H9 (cell line): Measurements from ENCODE around the gene ALDH1A2. TPM values are rescaled to one million over a fixed set of nuclear protein-coding genes. Genes with fewer than 3 reads are reported as not detected.

Experiments used
- DNase-seq: peaks from one replicate; pipeline ENCODE4 v3.0.0-alpha.2; 2017
- H2AFZ ChIP-seq: one replicate; pipeline ENCODE4 v1.6.1; 2013; ENCODE audit warnings: mild to moderate bottlenecking, low read length, control low read depth, moderate library complexity
- H2AK5ac ChIP-seq: 2 replicates; pipeline ENCODE4 v1.6.1; 2013; ENCODE audit warnings: low read length, control low read depth, mixed read lengths; ENCODE audit not compliant: insufficient read length
- H2BK120ac ChIP-seq: one replicate; pipeline ENCODE4 v1.6.1; 2013; ENCODE audit warnings: low read depth, mild to moderate bottlenecking, low read length, control low read depth, inconsistent platforms; ENCODE audit not compliant: poor library complexity, severe bottlenecking
- H2BK12ac ChIP-seq: 2 replicates; pipeline ENCODE4 v1.6.1; 2013; ENCODE audit warnings: low read length, control low read depth, mixed read lengths, low read depth; ENCODE audit not compliant: insufficient read length
- H2BK15ac ChIP-seq: 2 replicates; pipeline ENCODE4 v1.6.1; 2013; ENCODE audit warnings: low read depth, low read length, control low read depth
- H2BK20ac ChIP-seq: one replicate; pipeline ENCODE4 v1.6.1; 2013; ENCODE audit warnings: low read depth, mild to moderate bottlenecking, low read length, control low read depth, inconsistent platforms; ENCODE audit not compliant: poor library complexity, severe bottlenecking
- H2BK5ac ChIP-seq: 2 replicates; pipeline ENCODE4 v1.6.1; 2013; ENCODE audit warnings: low read length, control low read depth, mixed read lengths; ENCODE audit not compliant: insufficient read length
- H3K14ac ChIP-seq: 2 replicates; pipeline ENCODE4 v1.6.1; 2013; ENCODE audit warnings: low read length, control low read depth; ENCODE audit not compliant: insufficient read depth
- H3K18ac ChIP-seq: 2 replicates; pipeline ENCODE4 v1.6.1; 2013; ENCODE audit warnings: low read depth, mild to moderate bottlenecking, mixed read lengths, low read length, control low read depth; ENCODE audit not compliant: insufficient read length
- H3K23ac ChIP-seq: 2 replicates; pipeline ENCODE4 v1.6.1; 2013; ENCODE audit warnings: low read length, control low read depth, mixed read lengths, low read depth; ENCODE audit not compliant: insufficient read length
- H3K23me2 ChIP-seq: 2 replicates; pipeline ENCODE4 v1.6.1; 2013; ENCODE audit warnings: low read depth, mild to moderate bottlenecking, mixed read lengths, low read length, control low read depth; ENCODE audit not compliant: insufficient read length, poor library complexity, severe bottlenecking
- H3K27ac ChIP-seq: 2 replicates; pipeline ENCODE4 v1.5.1; 2013; ENCODE audit warnings: low read length, control low read depth, mixed read lengths, low read depth; ENCODE audit not compliant: insufficient read length
- H3K27me3 ChIP-seq: 2 replicates; pipeline ENCODE4 v1.6.1; 2013; ENCODE audit warnings: low read length, control low read depth, inconsistent platforms; ENCODE audit not compliant: insufficient read depth
- H3K4ac ChIP-seq: 2 replicates; pipeline ENCODE4 v1.6.1; 2013; ENCODE audit warnings: low read depth, mild to moderate bottlenecking, control low read depth, inconsistent platforms, low read length, moderate library complexity
- H3K4me1 ChIP-seq: 2 replicates; pipeline ENCODE4 v1.6.1; 2013; ENCODE audit warnings: low read length, control low read depth, inconsistent platforms; ENCODE audit not compliant: insufficient read depth
- H3K4me2 ChIP-seq: 2 replicates; pipeline ENCODE4 v1.6.1; 2013; ENCODE audit warnings: low read length, control low read depth, mixed read lengths; ENCODE audit not compliant: insufficient read length, insufficient read depth
- H3K56ac ChIP-seq: 2 replicates; pipeline ENCODE4 v1.6.1; 2013; ENCODE audit warnings: low read depth, mild to moderate bottlenecking, mixed read lengths, low read length, control low read depth; ENCODE audit not compliant: insufficient read length
- H3K79me1 ChIP-seq: 2 replicates; pipeline ENCODE4 v1.6.1; 2013; ENCODE audit warnings: low read depth, mild to moderate bottlenecking, moderate library complexity, low read length, control low read depth, inconsistent platforms; ENCODE audit not compliant: insufficient read depth, poor library complexity, severe bottlenecking
- H3K79me2 ChIP-seq: 2 replicates; pipeline ENCODE4 v1.6.1; 2013; ENCODE audit warnings: low read length, control low read depth, inconsistent platforms; ENCODE audit not compliant: insufficient read depth
- H3K9ac ChIP-seq: 2 replicates; pipeline ENCODE4 v1.6.1; 2013; ENCODE audit warnings: low read length, control low read depth, mixed read lengths; ENCODE audit not compliant: insufficient read length; ENCODE audit errors: extremely low read depth
- H3K9me3 ChIP-seq: one replicate; pipeline ENCODE4 v1.6.1; 2013; ENCODE audit warnings: low read depth, low read length, inconsistent platforms; ENCODE audit not compliant: control insufficient read depth
- H3T11ph ChIP-seq: one replicate; pipeline ENCODE4 v1.6.1; 2013; ENCODE audit warnings: mild to moderate bottlenecking, low read length, control low read depth, inconsistent platforms
- H4K20me1 ChIP-seq: one replicate; pipeline ENCODE4 v1.6.1; 2013; ENCODE audit not compliant: control insufficient read depth, insufficient read length, insufficient read depth
- H4K5ac ChIP-seq: 2 replicates; pipeline ENCODE4 v1.6.1; 2013; ENCODE audit warnings: low read depth, mild to moderate bottlenecking, mixed read lengths, low read length, control low read depth; ENCODE audit not compliant: insufficient read length
- H4K8ac ChIP-seq: replicated peaks from 2 replicates; pipeline ENCODE4 v1.6.1; 2013; ENCODE audit warnings: low read length, control low read depth, mixed read lengths, low read depth; ENCODE audit not compliant: insufficient read length
- H4K91ac ChIP-seq: 2 replicates; pipeline ENCODE4 v1.6.1; 2013; ENCODE audit warnings: low read depth, mild to moderate bottlenecking, moderate library complexity, mixed read lengths, low read length, control low read depth; ENCODE audit not compliant: insufficient read length
- H3K27ac Mint-ChIP-seq, 3 experiments: 2 replicates in 2 of 3; 3 replicates in 1 of 3; pipeline ENCODE4 v1.8.0; 2020 to 2021; ENCODE audit warnings: mixed read lengths in 3 of 3, mild to moderate bottlenecking in 1 of 3, moderate library complexity in 1 of 3
- H3K27me3 Mint-ChIP-seq: 2 replicates; pipeline ENCODE4 v1.8.0; 2021; ENCODE audit warnings: low read depth, mild to moderate bottlenecking, moderate library complexity, mixed read lengths
- H3K36me3 Mint-ChIP-seq, 3 experiments: 2 replicates in 2 of 3; 3 replicates in 1 of 3; pipeline ENCODE4 v1.8.0; 2020 to 2021; ENCODE audit warnings: low read depth in 3 of 3, mixed read lengths in 3 of 3; ENCODE audit not compliant: insufficient read depth in 1 of 3
- H3K4me1 Mint-ChIP-seq, 2 experiments: 2 replicates each; pipeline ENCODE4 v1.8.0; 2020; ENCODE audit warnings: mixed read lengths in 2 of 2
- H3K4me3 Mint-ChIP-seq, 2 experiments: 2 replicates in 1 of 2; 3 replicates in 1 of 2; pipeline ENCODE4 v1.8.0; 2020 to 2021; ENCODE audit warnings: mild to moderate bottlenecking in 2 of 2, mixed read lengths in 2 of 2, moderate library complexity in 1 of 2
- H3K9me3 Mint-ChIP-seq, 2 experiments: 2 replicates in 1 of 2; 3 replicates in 1 of 2; pipeline ENCODE4 v1.8.0; 2020; ENCODE audit warnings: mild to moderate bottlenecking in 2 of 2, mixed read lengths in 2 of 2, moderate library complexity in 1 of 2
- WGBS: extraction: QIAGEN DNeasy Blood & Tissue Kit; methylation state at CpG from one replicate; pipeline ENCODE4 v1.1.7; 2013; ENCODE audit warnings: missing lambda C conversion rate, low lambda C conversion rate, mixed read lengths; ENCODE audit not compliant: insufficient read length; ENCODE audit errors: extremely low coverage; 5-methylcytosine and 5-hydroxymethylcytosine counted together
- total RNA-seq: library from RNA; stranded (reverse); gene quantifications from 2 replicates; pipeline ENCODE4 v1.2.1, GENCODE V29; 2021
- TF ChIP-seq, protein P1 (sequence below): fragments of 200-600 bp; sonication (generic); conservative IDR thresholded peaks from 3 replicates; pipeline ENCODE4 v1.8.0; 2021; ENCODE audit warnings: antibody characterized with exemption, mild to moderate bottlenecking

The ALDH1A2 gene
- total RNA-seq, 1 experiment from 2014 or later, result 0.72 TPM

- Histone ChIP-seq H4K8ac (no peak overlapping the region), H3K27ac (no peak overlapping the region), H3K4me1 (no peaks in the 10 kb centered on the region), H3K79me1 (no peaks in the 10 kb centered on the region), H3K4me2 (no peak overlapping the region), H4K91ac (no peak overlapping the region), H2BK5ac (no peak overlapping the region), H3K9ac (no peak overlapping the region), H2BK120ac (no peak overlapping the region), H3K27me3 (no peaks in the 10 kb centered on the region), H2BK20ac (no peak overlapping the region), H3T11ph (no peak overlapping the region), H2BK15ac (no peak overlapping the region), H2AFZ (no peak overlapping the region), H3K4ac (no peak overlapping the region), H3K56ac (no peak overlapping the region), H4K20me1 (no peaks in the 10 kb centered on the region), H3K14ac (no peak overlapping the region), H3K9me3 (no peaks in the 10 kb centered on the region), H3K18ac (no peak overlapping the region), H4K5ac (no peak overlapping the region), H3K23me2 (no peaks in the 10 kb centered on the region), H3K79me2 (no peaks in the 10 kb centered on the region), H3K23ac (no peak overlapping the region), H2AK5ac (no peak overlapping the region), H2BK12ac (no peak overlapping the region)
- H3K27me3 Mint-ChIP-seq, result peaks cover 3% of the 10 kb centered on the region; the same call in 1 of the 2 replicates
- DNase-seq, result no peak
- H3K27ac Mint-ChIP-seq, result no peak overlapping the region
- no peaks in the 10 kb centered on the region for H3K36me3 Mint-ChIP-seq
- peaks cover 4 to 11% of the 10 kb centered on the region in 2 experiments; a peak in 3 of 4 replicates for H3K4me1 Mint-ChIP-seq
- no peak overlapping the region for H3K4me3 Mint-ChIP-seq
- no CpG with 5 or more reads among the region's 2 CpGs for WGBS
- no peaks in the 10 kb centered on the region; a peak in 1 of 5 replicates for H3K9me3 Mint-ChIP-seq
- TF ChIP-seq, protein P1, sequence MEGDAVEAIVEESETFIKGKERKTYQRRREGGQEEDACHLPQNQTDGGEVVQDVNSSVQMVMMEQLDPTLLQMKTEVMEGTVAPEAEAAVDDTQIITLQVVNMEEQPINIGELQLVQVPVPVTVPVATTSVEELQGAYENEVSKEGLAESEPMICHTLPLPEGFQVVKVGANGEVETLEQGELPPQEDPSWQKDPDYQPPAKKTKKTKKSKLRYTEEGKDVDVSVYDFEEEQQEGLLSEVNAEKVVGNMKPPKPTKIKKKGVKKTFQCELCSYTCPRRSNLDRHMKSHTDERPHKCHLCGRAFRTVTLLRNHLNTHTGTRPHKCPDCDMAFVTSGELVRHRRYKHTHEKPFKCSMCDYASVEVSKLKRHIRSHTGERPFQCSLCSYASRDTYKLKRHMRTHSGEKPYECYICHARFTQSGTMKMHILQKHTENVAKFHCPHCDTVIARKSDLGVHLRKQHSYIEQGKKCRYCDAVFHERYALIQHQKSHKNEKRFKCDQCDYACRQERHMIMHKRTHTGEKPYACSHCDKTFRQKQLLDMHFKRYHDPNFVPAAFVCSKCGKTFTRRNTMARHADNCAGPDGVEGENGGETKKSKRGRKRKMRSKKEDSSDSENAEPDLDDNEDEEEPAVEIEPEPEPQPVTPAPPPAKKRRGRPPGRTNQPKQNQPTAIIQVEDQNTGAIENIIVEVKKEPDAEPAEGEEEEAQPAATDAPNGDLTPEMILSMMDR, result no peak
Measured at GRCh38 chr15:57972864-57973263, 92.6 kb downstream of the ALDH1A2 start.
